Cerebellar nuclear complex (tissue), 1 donor: ENCODE measurements around the gene KLF13.

ENCODE experiments used
- DNase-seq, 2 experiments: peaks; one replicate each; lab custom pipeline; 2025; lab: John Stamatoyannopoulos, UW

The KLF13 gene

DNA sequence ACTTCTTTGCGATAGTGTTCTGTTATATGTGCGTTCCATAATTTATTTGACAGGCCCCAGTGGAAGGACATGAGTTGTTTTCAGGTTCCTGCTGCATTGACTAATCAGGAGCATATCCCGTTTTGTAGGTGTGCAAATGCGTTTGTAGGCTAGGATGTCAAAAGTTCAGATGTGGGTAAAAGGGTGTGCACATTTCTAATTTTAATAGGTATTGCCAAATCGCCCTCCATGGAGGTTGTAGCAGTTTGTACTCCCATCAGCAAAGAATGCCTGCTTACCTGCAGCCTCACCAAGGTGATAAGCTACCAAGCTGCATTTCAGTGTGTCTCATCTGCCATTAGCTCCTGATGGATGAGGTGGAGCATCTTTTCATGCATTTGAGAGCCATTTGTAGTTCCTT, 36.3 kb downstream of the KLF13 start:
- DNase-seq, result no peak

DNA sequence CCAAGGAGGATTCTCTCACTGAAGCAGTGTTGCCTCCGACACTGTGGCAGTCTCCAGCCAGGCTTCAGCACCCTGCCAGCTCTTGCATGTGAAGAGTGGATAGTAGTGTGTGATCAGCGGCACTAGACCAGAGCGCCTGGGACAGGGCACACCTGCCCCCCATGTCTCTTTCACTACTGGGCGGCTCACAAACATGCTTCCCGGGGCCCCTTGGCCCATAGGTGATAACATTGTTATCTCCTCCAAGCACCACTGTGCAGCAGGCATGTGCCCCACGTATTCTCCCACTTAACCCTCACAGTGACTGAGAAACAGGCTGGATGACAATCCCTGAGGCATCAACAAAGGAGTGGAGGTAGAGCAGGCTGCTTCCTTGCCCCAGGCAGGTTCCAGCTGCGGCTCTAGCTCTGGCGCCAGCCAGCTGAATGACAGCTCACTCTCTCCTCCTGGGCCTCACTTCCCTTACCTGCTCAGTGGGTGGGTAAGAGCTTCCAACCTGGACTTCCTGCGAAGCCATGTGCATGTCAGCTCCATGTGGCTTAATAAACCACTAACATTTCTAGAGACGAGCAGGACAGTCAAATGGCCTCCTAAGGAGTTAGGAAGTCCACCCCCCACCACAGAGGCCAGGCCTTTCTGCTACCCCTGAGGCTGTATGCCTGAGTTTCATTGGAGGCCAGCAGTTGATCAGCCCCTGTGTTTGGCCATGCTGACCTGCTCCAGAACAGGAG, 37.8 kb downstream of the KLF13 start:
- no peak for DNase-seq

DNA sequence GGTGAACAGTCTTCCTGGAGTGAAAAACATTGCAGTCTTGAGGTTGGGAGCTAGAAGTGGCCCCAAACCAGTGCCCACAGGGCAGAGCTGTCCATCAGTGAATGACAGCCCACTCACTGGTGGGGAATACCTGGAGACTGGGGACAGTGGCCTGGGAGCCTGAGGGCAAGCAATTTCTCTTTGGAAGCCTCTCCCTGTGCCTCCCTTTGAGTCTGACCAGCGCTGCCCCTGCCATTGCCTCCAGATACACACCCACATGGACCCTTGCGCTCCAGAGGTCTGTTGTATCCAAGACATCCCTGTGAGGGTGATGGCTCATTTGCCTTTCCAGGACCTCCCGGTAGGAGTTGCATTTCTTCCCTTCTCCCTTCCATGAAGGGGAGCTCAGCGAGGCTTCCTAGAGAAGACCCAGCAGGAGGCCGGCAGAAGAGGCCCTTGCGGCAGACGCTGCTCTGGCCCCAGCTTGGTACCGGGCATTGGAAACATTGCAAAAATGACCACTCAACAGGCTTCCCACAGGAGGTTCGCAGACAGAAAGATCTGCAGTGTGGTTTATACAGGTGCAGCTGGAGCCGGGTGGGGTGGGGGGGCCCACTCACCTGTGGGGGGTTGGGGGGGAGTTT, 38.5 kb downstream of the KLF13 start:
- no peak for DNase-seq

DNA sequence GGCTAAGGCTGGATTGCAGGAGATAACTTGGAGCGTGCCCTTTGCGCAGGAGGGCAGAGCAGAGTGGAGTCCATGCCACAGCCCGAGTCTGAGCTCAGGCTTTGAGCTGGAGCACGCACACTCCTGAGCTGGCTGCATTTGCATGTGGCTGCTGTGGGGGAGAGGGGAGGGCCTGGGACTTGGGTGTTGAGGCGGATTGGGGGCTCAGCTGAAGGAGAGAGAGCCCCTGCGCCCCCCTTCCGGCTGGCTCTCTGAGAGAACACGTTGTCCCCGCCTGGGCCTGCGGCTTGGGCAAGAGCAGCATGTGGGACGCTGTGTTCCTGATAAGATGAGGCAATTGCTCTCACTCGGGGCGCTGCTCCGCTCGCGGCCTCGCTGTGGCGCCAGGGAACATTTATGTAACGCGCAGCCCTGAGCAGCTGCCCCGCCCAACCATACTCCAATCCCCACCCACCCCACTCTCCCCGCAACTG, 39.1 kb downstream of the KLF13 start:
- peak; percentile 75 to 88 for DNase-seq

DNA sequence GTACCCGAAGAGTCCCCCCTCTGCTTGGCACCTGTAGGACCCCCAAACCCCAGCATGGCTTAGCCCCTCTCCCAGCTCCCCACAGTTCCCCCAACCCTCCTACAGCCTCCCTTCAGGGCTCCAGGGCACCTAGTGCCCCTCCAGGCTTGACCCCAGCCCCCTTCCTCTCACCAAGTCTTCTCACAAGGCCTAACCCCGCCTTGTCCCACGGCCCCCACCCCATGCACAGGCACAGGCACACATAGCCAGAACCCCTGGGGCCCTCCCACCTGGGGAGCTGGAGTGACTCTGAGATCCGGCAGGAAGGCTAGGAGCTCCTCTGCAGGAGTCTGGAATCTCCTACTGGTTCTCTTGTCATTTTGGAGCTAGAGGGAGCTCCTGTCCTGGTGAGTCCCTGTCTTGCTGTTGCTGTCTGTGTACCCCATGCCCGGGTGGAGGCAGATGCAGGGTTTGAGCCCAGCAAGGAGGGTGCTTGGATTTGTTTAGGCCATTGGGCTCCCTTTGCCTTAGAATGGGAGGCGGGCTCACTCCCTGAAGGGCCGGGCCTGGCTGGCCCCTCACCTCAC, 39.6 kb downstream of the KLF13 start:
- peak; percentile 12 to 49 for DNase-seq

DNA sequence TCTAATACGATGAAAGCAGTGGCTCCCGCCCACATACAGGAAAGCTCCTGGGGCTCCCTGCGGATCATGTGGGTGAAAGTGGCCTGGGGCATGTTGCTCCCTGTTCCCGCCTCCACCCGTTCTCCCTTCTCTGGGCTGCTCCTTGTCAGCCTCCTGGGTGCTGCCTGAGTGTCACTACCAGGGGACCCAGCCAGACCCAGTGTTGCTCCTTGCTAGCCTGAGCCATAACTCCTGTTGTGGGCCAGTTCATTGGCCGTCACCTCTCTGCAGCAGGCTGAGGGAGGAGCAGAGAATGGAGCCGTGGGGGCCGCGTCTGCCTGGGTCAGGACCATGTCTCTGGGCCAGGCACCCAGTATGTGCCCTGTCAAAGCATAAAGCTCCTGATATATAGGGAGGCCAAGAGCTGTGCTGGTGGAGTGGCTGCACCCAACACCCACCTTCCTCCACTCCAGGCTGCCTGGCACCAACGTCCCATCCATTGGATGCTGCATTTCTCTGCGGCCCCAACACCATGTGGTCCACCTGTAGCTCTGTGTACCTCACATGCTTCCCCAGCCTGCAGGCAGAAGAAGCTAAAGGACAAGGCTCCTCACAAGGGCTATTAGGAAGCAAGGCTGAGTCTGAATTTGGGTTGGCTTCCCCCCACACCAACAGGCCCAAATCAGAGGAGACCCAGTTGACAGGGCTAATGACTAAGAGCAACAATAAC, 40.5 kb downstream of the KLF13 start:
- no peak for DNase-seq

DNA sequence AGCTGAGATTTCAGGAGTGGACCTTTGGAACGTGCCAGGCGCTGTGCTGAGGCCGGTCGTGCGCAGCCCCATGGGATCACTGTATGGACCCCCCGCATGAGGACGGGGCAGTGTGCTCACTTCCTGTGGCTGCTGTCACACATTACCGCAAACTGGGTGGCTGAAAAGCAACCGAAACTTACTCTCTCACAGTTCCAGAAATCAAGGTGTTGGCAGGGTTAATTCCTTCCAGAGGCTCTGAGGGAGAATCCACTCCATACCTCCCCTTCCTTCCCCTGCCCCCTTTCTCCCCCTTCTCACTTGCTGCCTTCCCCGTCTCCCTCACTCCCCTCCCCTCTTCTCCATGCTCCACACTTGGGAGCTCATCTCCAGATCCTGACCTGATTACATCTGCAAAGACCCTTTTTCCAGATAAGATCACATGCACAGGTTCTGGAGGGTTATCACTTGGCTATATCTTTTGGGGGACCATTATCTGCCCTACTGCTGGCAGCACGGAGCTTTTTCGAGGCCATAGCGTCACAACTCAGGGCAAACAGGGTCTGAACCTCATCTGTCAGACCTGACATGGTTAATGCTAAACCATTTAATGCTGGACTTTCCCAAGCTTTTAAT, 41.2 kb downstream of the KLF13 start:
- DNase-seq, result no peak

DNA sequence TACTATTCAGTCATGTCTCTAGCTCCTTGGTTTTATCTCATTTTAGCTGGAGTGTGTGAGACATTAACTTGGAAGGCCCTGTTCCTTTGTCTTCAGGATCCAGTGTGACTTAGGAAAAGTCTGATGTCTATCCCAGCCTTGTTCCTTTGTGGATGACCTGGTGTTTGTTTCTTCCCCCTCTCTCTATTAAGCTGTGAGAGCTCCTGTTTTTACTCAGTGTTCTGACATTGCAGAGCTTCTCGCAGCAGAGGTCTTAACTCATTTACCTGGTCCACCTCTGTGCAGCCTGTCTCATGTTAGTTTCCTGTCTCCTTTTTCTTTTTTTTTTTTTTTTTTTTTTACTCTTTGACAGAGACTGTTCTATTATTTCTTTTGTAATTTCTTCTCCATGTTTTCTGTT, 43.1 kb downstream of the KLF13 start:
- no peak for DNase-seq

DNA sequence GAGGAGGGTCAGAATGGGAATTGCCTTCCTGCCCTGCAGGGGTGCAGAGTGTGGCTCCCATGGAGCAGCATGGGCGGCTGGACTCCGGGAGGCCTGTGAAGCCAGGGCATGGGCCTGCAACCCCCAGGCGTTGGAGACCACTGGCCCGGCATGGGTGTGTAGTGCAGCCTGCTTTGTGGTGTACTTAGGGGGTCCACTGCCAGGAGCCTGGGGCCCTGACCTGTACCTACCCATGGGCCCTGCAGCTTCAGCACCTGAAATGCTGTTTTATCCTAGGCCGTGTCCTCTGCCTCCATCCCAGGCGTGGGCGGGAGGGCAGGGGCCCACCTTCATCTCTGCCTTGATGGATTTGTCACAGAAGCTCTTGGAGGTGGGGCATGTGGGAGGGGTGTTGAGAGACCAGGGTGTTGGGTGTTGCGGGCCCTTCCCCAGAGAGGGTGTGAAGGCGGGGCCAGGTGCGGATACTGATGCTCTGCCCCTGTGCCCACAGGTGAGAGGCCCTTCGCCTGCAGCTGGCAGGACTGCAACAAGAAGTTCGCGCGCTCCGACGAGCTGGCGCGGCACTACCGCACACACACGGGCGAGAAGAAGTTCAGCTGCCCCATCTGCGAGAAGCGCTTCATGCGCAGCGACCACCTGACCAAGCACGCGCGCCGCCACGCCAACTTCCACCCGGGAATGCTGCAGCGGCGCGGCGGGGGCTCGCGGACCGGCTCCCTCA, 45.0 kb downstream of the KLF13 start:
- DNase-seq, result no peak

DNA sequence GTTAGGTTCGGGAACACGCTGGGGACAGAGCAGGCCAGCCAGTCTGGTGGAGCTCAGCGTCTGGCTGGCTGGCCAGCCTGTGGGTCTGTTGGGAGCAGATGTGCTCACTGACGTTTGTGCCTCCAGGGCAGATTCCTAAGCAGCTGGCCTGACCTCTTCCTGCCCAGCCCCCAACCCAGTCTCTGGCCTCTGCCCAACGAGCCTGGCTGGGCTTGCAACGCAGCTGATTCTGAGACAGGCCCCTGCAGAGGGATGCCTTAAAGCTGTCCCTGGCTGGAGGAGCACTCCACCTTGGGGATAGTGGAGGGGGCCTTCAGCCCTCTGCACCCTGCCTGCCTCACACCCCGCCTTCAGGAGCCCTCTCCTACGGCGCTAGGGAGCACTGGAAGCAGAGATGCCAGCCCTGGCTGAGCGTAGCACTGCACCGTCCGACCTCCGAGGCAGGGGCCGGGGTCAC, 46.0 kb downstream of the KLF13 start:
- no peak for DNase-seq

DNA sequence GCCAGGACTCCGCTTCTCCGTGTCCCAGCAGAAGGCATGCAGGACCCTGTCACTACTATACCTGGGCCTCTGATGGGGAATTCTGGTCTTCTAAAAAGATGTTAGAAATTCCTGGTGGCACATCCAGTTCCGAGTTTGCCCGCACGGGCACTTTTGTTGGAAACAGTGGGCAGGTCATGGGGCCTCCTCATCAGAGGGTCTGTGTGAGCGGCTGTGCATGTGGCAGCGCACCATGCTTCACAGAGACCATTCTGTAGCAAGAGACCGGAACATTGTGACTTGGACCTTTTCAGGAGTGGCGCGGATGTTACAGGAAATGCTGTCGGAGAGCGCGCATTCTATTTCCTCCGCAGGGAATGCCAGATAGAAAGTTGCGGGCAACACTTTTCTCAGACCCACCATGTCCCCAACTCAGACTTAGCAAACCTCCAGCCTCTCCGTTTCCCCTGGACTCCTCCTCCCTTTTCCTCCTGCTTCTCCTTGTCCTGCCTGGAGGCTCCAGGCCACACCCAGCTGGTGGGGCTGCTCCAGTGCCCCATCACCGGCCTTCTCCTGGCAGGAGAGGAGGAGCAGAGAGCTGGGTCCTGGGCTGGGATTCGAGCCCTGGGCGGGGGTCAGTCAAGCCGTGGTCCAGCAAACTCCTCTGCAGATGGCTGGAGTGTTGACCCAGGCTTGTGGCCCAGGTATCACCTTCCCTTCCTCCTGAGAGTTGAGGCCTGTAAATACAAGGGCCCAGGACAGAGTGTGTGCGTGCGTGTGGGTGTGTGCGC, 46.6 kb downstream of the KLF13 start:
- DNase-seq, result no peak

DNA sequence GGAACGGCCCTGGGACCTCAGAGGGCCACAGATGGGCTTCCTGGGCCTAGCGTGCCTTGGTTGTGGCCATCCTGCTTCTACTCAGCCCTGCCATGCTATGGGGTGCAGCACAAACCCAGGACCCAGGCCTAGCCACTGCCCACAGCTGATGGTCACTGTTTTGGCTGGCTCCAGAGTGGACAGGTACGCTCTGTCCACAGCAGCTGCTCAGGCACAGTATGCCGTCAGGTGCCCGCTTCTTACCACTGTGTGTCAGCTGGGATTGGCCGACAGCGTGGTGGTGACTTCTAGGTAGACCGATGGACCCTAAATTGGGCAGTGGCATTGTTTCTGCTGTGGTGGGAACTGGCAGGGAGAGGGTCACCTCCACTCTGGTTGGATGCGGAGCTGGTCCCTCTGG, 47.3 kb downstream of the KLF13 start:
- DNase-seq, result no peak

DNA sequence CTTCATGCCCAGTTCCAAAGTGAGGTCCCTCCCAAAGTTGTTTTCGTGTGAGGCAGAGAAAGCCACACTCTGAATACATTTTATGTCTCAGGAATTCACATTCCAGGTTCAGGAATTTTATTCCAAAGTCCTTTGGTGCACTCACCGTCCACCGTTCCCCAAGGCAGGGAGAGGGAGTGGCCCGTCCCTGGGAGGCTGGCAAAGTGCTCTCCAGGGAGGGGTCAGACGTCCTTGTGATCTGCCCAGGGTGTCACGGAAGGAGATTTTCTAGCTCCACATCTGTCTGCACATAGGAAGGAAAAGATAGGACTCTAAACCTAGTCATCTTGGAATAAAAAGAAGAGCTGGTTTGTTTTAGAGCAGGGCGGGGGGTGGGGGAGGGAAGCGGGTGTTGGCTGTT, 47.9 kb downstream of the KLF13 start:
- DNase-seq, result no peak

DNA sequence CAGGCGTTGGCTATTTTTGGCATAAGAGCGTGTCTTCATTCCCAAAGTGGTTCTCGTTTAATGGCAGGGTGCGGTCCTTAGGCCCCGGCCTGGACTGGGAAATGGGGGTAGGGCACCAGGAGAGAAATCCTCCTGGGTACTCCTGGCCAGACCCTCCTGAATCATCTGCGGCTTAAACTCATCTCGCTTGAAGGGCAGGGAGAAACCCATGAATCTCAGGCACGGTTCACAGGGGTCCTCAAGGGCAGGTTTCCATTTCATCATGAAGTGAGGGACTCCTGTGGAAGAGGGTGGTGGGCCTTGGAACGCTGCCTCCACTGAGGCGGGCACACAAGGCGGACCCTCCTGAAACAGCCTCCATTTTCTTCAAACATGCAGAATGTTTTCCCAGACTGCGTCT, 48.4 kb downstream of the KLF13 start:
- no peak for DNase-seq

DNA sequence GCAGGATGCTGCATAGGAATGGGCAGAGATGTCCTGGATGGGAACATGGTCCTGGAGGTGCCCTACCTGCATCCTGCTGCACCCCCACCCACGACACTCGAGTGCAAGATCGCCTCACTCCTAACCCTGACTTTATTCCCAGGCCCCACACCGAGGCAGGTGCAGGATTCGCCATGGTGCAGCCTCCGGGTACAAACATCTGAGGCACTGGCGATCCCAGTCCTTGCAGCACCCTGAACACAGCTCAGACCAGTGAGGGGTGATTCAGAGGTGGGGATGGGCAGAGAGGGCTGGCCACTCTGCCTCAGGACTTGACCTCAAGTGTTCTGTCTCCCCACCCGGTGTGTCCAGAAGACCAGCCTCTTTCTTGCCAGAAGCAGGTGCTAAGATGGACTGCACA, 49.1 kb downstream of the KLF13 start:
- no peak for DNase-seq

DNA sequence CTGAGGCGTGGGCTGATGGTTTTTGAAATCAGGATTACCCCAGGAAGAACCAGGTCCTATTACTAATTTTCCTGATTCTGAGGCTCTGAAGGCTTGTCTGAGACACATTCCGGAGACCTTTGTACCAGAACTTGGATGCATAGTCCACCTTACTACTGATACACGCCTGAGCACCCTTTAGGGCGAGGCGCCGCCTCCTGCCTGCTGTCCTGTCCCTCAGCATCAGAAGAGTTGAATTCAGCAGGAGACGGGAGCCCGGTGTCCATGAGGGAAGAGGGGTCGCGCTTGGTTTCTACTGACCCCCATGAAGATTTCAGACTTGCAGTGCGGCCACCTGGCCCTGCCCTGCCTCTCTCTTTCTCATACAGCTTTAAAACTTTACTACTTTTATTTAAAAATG, 49.9 kb downstream of the KLF13 start:
- DNase-seq, result no peak

DNA sequence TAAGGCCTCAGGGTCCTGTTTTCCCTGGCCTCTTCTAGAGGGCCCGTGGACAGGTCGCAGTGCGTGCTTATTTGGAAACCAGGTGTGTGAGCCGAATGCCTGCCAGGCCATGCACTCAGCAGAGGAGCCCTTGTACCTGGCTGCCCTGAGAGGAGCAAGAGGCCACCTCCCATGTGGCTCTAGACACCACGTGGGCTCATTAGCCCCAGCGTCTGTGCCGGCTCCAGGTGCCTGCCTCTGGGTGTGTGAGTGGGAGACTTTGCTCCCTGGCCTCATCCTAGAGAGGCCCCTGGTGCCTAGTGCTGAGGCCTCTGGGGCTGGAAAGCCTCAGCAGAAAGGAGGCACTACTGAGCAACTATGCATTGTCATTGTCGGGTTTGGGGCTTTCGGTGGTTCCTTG, 50.4 kb downstream of the KLF13 start:
- DNase-seq, result no peak

DNA sequence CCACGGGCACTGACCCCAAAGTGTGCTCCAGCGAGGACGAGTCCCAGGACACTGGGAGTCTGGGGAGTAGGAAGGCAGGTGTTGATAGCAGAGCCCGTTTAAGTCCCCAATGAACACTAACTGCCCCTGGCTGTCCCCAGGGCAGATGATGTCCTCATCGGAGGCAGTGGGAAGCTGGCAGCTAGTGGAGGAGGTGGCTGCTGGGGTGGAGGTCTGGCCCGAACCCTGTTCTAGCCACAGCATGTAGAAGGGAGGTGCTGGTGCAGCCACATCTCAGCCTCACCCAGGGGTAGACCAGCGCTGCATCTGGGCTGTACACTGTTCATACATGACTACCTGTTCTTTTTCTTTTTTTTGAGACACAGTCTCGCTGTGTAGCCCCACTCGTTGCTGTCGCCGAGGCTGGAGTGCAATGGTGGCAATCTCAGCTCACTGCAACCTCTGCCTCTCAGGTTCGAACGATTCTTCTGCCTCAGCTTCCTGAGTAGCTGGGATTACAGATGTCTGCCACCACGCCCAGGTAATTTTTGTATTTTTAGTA, 51.8 kb downstream of the KLF13 start:
- no peak for DNase-seq

DNA sequence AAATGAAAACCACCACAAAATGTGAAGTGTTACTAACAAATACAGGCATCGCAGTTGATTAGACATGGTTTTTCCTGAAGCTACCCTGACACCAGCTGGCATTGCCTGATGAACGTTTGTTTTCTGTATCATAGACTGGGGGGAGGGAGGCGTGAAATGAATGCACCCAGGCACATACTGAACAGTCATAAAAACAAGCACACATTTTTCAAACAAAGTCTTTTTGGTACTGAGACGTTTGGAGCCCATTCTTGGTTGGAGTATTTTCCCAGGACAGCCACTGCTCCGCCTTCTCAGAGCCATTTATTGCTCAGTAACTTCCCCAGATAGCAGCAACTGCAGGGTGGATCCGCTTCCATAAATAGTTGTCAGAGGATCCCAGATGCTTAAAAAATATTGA, 52.4 kb downstream of the KLF13 start:
- DNase-seq, result no peak

DNA sequence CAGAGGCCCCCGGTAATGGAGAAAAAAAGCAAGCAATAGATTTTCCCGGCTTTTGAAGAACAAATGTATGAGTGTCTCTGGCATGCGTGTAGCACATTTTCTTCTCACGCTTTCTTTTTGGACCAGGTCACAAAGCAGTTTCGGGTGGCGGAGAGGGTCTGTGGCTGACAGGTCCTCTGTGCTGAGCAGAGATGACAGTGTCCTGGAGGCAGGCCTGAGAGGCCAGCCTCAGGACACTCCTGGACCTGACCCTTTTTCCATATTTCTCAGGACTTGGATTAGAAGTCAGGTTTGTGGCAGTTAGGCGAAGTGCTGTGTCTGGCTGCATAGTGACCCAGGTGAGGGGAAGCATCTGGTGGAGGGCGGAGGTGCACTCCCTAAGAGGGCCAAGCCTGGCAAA, 52.9 kb downstream of the KLF13 start:
- no peak for DNase-seq
